ENCODE measurements around the gene MTCH1.

DNA sequence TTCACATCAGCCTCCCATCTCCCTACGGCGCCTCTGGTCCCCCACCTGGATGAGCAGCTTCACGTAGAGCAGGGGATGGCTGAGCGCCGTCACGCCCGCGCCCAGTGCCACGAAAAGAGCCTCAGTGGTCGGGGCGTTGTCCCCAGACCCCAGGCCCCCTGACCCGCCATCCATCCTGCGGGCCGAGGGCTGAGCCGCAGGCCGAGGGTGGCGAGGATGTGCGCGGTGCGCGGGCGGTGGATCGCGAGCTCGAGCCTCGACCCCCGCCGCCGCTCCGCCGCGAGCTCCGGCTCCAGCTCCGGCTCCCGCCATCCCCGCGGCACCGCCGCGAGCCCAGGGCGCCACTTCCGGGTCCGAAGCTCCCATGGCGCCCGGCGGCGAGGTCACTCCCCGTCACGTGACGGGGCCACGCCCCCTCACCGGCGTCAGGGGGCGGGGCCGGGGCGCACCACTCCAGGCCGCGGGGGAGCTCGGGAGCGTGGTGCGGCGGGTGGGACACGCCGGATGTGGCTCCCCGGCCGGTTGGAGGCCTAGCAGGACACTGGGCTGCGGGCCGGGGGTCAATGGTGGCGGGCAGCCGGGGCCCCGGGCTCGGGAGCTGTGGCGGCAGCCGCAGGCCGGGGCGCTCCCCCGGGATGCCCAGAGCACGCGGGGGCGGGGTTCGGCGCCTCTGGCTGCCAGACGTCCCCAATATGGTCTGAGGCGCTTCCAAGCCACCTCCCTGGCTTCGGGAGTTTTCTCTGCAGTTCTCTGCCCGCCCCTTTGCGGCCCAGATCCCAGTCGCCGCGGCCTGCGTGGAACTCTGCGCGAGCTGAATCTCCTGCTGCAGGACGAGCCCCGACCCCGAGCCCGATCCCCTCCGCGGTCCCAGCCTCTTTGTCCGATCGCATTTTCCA lies at the start of gene MTCH1:
- TF ChIP-seq EZH2phosphoT487 (IDR thresholded peaks at IDR 0.05) (no peak), EZH2 (IDR thresholded peaks at IDR 0.05) (no peak)
- TF ChIP-seq, protein P1, sequence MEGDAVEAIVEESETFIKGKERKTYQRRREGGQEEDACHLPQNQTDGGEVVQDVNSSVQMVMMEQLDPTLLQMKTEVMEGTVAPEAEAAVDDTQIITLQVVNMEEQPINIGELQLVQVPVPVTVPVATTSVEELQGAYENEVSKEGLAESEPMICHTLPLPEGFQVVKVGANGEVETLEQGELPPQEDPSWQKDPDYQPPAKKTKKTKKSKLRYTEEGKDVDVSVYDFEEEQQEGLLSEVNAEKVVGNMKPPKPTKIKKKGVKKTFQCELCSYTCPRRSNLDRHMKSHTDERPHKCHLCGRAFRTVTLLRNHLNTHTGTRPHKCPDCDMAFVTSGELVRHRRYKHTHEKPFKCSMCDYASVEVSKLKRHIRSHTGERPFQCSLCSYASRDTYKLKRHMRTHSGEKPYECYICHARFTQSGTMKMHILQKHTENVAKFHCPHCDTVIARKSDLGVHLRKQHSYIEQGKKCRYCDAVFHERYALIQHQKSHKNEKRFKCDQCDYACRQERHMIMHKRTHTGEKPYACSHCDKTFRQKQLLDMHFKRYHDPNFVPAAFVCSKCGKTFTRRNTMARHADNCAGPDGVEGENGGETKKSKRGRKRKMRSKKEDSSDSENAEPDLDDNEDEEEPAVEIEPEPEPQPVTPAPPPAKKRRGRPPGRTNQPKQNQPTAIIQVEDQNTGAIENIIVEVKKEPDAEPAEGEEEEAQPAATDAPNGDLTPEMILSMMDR (IDR thresholded peaks at IDR 0.05) = no peak
